Measurements from ENCODE around the gene FHDC1.
A peak's percentile ranks its signal among the peaks of the same experiment; 100 is the strongest.

The FHDC1 gene

DNA sequence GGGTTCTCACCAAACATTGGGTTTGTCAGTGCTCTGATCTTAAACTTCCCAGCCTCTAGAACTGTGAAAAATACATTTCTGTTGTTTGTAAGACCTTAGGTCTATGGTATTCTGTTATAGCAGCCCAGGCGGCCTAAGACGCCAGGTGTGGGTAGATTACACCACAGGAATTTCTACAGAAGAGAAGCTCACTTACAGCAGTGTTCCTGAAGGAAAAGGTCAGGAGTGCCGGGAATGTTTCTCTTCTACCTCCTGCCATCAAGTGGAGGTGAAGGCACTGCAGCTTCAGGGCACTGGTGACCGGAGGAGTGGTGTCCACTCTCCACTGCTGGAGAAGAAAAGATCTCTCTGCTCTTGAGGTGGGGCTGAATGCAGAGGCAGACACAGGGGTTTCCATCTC lies 45.7 kb downstream of the FHDC1 start:
- no peak for DNase-seq

DNA sequence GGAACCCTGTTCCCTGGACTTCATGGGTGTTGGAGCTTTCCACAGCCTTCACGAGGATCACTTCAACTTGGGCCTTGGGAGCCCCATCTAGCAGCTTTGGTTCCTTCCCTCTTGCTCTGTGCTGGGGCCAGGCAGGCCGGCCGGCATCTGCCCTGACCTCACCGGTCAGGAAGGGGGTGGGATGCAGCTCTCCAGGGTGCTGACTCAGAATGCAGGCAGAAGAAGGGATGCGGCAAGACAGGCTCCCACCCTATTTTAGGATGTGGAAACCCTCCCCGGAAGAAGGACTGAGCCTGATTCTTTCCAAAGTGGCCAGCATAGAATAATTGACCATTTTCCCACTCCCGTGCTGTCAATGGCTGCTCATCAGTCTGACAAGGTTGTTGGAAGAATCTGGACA lies 47.1 kb downstream of the FHDC1 start:
- no peak for DNase-seq

DNA sequence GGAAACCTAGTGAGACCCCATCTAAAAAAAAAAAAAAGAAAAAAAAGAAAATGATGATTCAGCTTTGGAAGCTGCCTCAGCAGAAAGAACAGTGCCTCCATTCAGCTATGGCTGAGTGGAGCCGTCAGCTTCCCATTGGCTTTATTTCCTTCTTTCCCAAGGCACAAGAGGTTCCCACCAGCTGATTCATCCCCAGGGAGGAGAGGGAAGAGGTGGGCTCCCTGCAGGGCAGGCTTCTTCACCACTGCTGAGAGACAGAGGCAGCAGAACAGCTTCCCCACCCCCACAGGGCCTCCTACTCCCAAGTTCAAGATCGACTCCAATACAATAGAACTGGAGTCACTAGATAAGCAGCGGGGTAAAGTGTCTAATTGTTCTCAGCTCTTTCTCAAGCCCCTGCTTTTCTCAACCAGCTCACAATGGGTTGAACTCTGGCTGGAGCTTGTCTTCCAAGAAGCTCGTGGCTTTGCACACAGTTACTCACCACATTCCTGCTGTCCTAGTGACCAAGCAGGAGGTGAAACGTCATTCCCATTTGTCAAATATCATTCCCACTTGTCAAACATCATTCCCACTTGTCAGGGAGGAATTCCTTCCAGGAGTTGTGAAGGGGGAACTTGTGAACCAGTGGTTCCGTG lies 47.8 kb downstream of the FHDC1 start:
- no peak for DNase-seq

DNA sequence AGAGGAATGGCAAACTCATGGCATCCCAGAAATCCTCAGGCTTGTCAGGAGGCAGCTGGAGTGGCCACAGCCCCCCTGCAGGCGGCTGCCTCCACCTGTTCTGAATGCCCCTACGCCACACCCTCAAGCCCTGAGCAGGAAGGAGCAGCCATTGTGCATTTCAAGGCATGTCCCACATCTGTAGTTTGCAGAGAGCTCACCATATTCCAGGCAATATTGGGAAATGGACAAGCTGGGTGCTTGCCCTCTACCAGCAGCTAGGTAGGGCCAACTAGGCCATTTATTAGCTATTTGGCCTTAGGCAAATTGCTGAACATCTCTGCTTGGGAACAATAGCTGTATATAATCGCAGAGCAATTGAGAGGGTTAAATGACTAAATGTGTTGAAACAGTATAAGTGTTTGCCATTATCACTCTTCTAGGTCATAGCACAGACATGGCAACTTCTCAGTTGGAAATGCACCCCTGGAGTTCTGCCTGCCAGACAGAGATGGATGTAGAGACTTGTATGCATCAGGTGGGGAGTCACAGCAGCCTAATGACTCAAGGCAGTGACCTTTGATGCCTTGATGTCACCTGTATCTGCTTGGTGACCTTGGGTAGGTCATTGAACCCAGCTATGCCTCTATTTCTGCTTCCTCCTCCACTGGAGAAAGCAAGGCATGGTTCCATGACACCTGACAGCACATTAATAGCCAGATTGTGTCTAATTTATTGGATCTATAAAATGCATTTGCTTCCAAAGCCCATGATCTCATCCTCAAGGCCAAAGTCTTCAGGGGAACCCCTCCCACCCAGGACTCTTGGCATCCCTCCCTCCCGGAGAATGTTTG lies 52.8 kb downstream of the FHDC1 start:
- DNase-seq: no peak

DNA sequence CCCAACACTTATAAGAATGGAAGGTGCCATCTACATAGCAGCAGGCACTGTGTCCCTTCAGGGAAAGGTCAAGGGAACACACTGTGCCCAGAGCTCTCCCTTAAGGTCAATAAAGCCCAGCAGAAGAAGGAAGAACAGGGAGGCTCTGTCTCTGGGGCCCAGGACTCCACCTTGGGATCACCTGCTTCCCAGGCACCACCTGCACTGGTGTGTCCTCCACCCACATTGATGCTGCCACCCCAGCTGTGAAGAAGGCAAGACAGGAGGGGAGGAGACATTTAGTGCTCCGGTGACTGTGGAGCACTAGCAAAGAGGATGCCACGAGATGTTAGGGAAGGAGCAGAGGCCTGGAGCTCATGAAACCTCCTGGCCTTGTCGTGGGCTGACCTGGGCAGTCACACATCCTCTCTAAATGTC lies 53.4 kb downstream of the FHDC1 start:
- DNase-seq: no peak

DNA sequence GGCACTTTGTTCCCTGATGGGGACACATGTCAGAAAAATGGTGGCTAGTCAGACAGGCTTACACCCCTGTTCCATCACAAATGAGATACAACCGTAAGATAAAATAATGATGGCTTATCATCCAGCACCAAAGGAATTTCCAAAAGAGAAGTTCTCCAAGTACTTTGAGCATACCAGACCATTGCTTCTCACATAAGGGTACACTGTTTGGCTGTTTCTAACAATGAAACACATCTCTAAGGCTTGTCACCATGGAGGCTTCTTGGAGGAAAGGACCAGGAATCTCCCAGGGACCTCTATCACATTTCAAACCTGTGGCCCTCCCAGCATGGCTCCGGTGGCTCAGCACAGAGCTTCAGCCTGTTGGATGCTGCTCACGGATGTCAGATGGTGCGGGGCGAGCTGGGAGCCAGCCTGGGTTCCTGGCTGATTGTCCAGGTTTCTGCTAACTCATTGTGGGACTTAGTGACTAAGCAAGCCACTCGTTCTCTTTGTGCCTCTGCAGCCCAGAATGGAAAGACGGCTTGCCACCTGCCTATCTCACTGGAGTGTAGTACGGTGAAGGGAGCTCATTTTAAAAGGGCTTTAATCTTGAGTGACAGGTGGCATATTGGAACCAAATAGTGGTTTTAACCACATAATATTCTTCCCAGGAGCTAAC lies 54.5 kb downstream of the FHDC1 start:
- DNase-seq: no peak

DNA sequence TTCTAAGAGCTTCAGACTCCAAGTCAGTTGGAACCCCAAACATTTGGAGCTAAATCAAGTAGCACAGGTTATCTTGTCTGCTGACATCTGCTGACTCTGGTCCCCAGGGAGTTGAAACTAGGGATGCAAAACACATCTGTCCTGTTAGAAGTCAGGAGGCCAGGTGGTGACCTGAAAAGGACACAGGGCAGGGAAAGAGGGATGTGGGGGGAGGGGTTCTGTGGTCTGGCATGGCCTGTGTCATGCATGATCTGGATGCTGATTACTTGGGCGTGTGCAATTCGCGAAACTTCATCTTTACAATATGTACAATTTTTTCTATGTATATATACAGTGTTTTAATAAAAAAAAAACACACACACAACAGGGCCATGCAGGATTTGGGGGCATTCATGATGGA lies 55.3 kb downstream of the FHDC1 start:
- DNase-seq: no peak

DNA sequence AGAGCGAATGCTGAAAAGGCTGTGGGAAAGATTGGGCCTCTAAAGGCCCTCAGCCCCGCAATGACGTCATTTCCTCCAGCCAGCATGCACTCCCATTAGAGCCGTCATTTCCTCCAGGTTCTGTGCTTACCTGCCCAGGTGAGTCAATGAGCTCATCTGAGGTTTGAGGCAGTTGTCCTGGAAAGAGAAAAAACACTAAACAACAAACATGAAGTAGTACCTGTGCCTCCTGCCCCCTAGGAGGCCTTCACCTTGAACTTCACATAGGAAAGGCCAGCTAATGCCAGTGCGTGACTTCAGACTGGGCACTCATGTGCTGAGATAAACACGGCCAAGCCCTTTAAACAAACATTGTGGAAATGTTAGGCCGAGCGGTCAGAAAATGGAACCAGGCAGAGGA lies 55.9 kb downstream of the FHDC1 start:
- DNase-seq: no peak

DNA sequence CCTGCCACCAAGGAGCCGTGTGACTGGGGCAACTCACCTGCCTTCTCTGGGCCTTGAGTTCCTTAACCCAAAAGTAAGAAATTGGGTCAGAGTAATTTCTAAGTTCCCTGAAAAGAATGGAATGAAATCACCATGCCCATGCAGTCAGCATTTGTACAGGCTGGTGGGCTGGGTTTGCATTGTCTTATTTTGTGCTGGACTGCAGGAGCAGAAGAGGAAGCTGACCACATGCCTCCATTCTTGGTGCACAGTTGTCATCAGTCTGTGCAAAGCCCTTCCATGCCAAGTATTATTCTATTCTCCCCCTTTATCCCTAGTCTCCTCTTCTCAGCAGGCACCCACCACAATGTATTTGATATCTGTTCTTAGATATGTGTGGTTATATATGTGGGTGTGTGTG lies 56.3 kb downstream of the FHDC1 start:
- DNase-seq: peak; percentile 28 to 58

DNA sequence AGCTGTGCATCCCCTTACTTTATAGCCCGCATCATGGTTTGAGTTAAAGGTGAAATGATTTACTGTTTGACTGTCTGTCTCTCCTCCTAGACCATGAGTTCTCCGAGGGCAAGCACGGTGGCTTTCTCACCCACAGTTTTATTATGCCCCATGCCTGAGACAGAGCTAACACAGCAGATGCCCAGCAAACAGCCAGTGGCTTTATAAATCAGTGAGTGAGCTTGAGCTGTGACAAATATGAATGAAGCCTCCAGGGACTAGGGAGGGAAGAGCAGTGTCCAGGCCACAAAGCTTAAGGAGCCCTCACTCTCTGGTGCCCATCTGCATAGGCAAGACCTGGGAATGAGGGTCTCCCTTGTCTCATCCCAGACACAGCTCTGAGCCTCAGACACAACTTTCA lies 57.9 kb downstream of the FHDC1 start:
- no peak for DNase-seq

DNA sequence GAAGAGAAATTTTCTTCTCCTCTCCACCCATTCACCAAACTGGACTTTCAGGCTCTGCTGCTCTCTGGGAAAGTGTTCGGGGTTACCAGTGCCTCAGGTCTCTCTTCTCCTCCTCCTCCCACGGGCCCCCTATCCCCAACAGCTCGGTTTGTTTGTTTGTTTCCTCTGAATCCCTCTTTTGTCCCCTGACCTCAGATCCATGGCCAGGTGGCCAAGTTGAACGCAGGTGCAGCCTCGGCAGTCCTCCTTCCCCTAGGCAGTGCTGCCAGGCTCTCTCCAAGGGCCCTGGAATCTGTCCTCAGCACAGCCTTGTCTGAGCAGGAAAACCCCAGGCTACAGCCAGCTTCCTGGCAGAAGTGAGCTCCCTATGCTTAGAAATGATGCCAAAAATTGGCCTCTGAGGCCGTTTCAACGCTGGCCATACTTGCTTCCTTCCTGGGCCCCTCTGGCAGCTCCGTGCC lies 60.0 kb downstream of the FHDC1 start:
- no peak for DNase-seq

DNA sequence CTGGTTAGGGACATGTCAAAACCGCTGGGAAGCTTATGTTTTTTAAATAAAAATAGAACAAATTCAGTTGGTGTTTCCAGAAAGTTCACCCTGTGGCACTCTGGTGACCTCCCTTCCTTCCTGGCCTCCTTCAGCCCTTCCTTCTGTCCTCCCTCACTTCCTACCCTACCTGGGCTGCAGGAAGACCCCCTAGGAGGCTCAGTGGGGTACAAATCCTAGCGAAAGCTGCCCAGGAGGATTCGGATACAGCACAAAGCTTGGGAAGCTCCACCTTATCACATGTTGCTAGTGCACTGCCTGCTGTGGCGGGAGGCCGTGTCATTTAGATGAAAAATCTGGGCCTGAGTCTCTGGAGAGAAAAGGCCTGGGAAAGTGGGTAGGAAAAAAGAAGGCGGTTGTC lies 60.5 kb downstream of the FHDC1 start:
- DNase-seq: no peak

DNA sequence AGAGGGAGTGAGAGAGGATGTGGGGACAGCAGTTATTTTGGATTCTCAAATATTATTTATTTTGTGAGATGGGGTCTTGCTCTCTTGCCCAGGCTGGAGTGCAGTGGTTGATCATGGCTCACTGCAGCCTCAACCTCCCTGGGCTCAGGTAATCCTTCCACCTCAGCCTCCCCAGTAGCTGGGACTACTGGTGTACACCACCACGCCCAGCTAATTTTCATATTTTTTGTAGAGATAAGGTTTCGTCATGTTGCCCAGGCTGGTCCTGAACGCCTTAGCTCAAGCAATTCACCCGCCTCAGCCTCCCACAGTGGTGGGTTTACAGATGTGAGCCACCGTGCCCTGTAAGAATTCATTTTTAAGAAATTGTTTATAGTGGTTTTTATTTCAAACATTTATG lies 61.2 kb downstream of the FHDC1 start:
- no peak for DNase-seq

DNA sequence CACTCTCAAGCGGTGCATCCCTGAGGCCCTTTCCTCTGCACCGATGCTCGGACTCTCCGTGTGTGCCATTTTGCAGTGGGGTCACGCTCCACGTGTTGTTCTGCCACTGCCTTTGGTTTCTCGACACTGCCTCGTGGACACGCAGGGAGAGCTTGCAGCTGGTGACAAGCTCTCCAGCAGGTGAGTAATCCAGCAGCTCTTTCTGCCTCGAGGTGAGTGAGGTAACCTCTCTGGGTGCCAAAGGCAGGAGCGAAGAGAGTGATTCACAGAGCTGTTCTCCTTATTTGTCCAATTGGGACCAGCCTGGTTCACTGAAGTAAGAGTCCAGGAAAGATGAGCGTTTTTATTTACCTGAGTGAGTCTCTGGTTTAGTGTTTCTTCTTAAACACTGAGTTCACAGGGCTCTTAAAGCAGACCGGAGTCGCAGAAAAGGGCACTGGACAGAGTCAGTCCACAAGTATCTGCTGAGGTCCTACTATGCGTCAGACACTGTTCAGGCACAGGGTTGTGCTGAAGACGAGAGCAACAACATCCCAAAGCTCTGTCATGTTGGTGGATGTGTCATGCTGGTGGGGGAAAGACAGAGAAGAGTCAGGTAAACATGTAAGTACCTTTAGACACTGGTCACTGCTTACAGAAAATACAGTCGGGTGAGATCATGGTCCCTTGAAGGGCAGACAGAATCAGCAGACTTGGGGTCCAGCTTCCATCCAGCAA lies 61.8 kb downstream of the FHDC1 start:
- DNase-seq: no peak

DNA sequence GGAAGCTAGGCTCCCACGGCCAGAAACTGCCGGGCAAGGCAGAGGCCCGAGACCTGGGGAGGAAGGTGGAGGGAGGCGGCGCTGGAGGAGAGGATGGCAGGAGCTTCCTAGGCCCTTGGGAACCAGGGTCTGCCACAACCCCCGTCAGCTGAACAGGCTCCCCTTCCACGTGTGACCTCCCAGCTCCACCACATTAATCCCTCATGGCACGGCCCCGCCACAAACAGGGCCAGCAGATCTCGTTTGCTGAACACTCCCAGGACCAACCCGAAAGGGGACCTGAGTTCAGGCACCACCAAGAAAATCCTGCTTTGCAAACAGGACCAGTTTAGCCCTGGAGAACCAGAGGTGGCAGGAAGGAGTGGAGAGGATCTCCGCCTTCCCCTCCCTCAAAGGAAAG lies 62.7 kb downstream of the FHDC1 start:
- DNase-seq: no peak

DNA sequence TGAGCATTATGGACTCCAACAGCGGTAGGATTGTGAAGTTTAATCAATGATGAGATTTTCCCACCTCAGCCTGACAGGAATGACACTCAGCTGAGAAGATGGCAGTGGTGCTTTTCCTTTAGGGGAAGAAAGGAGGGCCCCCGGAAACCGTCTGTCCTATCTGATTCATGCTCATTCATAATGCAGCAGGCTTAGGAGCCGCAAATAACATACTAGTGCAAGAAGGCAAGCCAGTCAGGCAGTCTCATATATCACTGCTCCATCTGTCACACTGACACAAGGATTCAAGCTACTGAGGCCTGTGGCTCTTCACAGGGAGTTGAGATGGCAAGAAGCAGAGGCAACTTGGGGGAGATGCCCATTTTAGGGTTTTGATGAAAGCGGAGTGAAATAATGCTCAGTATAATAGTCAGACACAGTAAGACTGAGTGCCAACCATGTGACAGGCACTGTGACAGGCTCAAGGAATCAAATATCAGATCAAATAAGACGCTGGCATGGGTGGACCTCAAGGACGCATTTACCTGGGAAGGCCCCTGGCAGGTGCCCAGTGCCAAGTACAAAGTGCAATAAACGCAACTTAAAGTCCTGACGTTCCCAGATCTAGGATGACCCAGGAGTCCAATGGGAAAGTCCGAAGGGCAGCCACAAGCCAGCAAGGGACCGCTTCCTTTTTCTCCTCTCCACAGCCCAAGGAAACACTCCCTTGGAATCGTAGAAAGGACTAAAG lies 63.4 kb downstream of the FHDC1 start:
- DNase-seq: no peak

DNA sequence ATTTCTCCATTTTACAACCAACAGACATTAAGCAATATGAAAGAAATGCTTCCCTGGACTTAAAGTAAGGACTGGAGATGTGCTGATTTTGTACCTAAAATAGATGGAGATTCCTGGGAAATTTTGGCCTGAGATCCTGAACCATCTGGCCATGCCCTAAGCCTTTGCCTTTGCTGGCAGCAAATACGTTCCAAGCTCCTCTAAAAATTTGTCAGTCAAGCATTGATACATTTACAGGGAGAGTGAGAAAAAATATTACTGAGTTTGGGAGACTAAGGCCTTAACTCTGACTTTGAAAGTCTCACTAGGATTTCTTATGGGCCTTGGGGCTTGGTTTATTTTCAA lies 63.9 kb downstream of the FHDC1 start:
- no peak for DNase-seq

DNA sequence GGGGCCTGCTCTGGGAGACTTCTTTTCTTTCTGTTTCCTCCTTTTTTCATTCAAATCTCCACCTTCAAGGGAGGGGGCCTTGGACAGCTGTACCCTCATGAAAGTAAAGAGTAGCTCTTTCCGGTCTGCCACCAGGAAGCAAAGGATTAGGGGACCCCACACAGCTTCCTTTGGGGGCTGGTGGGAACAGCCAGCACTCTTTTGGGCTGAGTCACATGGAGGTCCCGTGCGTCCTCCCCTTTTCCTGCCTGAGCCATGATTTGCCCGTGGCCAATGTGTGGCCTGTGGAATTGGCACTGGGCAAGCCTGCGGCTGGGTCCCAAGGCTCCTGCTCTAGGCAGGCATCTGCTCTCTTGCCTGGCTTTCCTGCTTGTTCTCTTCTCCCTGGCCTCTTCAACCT lies 65.5 kb downstream of the FHDC1 start:
- DNase-seq: no peak

DNA sequence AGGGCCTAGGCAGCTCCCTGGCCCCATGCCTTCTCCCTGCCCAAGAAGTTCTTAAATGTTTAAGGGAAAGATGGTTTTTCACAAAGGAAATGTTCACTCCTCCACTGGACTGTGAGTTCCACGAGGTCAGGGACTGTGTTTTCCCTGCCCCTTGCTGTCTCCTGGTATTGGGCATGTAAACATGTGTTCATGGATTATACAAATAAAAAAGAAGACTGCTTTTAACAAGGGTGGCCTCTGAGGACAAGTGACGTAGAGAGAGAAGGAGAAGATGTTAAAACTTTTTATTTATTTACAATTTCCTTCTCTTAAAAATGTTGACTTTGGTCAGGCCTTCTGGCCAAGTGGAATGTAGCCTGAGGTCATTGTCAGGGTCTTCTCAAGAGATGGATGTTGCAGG lies 66.0 kb downstream of the FHDC1 start:
- DNase-seq: no peak

DNA sequence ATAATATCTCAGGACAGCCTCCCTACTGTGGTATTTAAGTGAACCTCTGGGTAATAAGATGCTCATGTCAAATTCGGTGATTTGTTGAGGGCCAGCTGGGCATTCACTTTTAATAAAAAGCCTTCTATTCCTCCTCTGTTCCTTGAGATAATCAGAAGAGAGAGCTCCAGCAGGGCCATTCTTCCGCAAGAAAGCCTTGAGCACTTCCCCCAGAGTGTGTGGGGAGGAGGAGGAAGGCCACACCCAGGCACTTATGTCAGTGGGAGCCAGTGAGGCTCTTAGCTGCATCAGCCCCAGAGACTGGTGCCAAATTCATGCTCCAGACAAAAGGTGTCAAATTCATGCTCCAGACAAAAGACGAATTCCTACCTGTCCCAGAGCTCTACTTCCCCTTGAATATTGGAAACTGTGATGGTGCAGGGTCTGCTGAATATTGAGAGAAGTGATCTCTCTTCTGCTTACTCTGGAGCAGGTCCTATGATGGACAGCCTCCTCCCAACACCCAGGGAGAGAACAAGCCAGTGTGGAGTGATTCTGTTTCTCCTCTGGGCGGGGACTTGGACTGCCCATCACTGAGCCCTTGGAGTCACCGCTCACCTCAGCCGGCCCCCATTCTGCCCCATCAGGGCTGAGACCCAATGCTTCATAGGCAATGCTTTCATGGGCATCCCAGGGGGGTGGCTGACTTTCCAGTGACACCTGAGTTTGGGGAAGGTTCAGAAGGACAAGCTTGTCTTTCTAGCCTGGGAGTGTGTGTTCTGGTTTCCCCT lies 68.1 kb downstream of the FHDC1 start:
- peak; percentile 12 to 35 for DNase-seq

DNA sequence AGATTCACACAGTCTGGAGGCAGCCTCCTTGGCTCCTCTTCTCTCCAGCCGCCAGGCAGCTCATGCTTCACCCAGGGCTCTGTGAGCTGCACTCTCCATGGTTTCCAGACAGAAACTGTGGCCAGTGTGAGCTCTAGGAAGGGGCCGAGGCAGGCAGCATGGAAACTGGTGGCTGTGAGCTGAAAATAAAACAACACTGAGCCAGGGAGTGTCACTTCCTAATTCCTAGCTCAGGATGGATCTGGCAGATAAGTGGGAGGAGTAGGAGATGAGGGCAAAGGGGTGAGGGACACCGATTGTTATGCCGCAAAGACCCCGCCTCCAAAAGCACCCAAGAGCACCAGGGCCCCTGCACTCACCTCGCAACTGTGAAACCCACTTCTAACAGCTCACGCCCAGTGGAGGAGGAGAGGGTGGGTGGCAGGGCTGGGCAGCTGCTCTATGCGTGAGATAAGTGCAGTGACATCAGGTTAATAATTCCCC lies 69.8 kb downstream of the FHDC1 start:
- no peak for DNase-seq

Measured in inflammatory macrophage (primary cell).